H9 (cell line): ENCODE results near the gene MMP10. TPM values are rescaled to one million over a fixed set of nuclear protein-coding genes. Genes with fewer than 3 reads are reported as not detected.

ENCODE experiments used
- DNase-seq: peaks from one replicate; pipeline ENCODE4 v3.0.0-alpha.2; 2017
- H2AFZ ChIP-seq: one replicate; pipeline ENCODE4 v1.6.1; 2013; ENCODE audit warnings: mild to moderate bottlenecking, low read length, control low read depth, moderate library complexity
- H2AK5ac ChIP-seq: 2 replicates; pipeline ENCODE4 v1.6.1; 2013; ENCODE audit warnings: low read length, control low read depth, mixed read lengths; ENCODE audit not compliant: insufficient read length
- H2BK120ac ChIP-seq: one replicate; pipeline ENCODE4 v1.6.1; 2013; ENCODE audit warnings: low read depth, mild to moderate bottlenecking, low read length, control low read depth, inconsistent platforms; ENCODE audit not compliant: poor library complexity, severe bottlenecking
- H2BK12ac ChIP-seq: 2 replicates; pipeline ENCODE4 v1.6.1; 2013; ENCODE audit warnings: low read length, control low read depth, mixed read lengths, low read depth; ENCODE audit not compliant: insufficient read length
- H2BK15ac ChIP-seq: 2 replicates; pipeline ENCODE4 v1.6.1; 2013; ENCODE audit warnings: low read depth, low read length, control low read depth
- H2BK20ac ChIP-seq: one replicate; pipeline ENCODE4 v1.6.1; 2013; ENCODE audit warnings: low read depth, mild to moderate bottlenecking, low read length, control low read depth, inconsistent platforms; ENCODE audit not compliant: poor library complexity, severe bottlenecking
- H2BK5ac ChIP-seq: 2 replicates; pipeline ENCODE4 v1.6.1; 2013; ENCODE audit warnings: low read length, control low read depth, mixed read lengths; ENCODE audit not compliant: insufficient read length
- H3K14ac ChIP-seq: 2 replicates; pipeline ENCODE4 v1.6.1; 2013; ENCODE audit warnings: low read length, control low read depth; ENCODE audit not compliant: insufficient read depth
- H3K18ac ChIP-seq: 2 replicates; pipeline ENCODE4 v1.6.1; 2013; ENCODE audit warnings: low read depth, mild to moderate bottlenecking, mixed read lengths, low read length, control low read depth; ENCODE audit not compliant: insufficient read length
- H3K23ac ChIP-seq: 2 replicates; pipeline ENCODE4 v1.6.1; 2013; ENCODE audit warnings: low read length, control low read depth, mixed read lengths, low read depth; ENCODE audit not compliant: insufficient read length
- H3K23me2 ChIP-seq: 2 replicates; pipeline ENCODE4 v1.6.1; 2013; ENCODE audit warnings: low read depth, mild to moderate bottlenecking, mixed read lengths, low read length, control low read depth; ENCODE audit not compliant: insufficient read length, poor library complexity, severe bottlenecking
- H3K27ac ChIP-seq: 2 replicates; pipeline ENCODE4 v1.5.1; 2013; ENCODE audit warnings: low read length, control low read depth, mixed read lengths, low read depth; ENCODE audit not compliant: insufficient read length
- H3K27me3 ChIP-seq: 2 replicates; pipeline ENCODE4 v1.6.1; 2013; ENCODE audit warnings: low read length, control low read depth, inconsistent platforms; ENCODE audit not compliant: insufficient read depth
- H3K4ac ChIP-seq: 2 replicates; pipeline ENCODE4 v1.6.1; 2013; ENCODE audit warnings: low read depth, mild to moderate bottlenecking, control low read depth, inconsistent platforms, low read length, moderate library complexity
- H3K4me1 ChIP-seq: 2 replicates; pipeline ENCODE4 v1.6.1; 2013; ENCODE audit warnings: low read length, control low read depth, inconsistent platforms; ENCODE audit not compliant: insufficient read depth
- H3K4me2 ChIP-seq: 2 replicates; pipeline ENCODE4 v1.6.1; 2013; ENCODE audit warnings: low read length, control low read depth, mixed read lengths; ENCODE audit not compliant: insufficient read length, insufficient read depth
- H3K56ac ChIP-seq: 2 replicates; pipeline ENCODE4 v1.6.1; 2013; ENCODE audit warnings: low read depth, mild to moderate bottlenecking, mixed read lengths, low read length, control low read depth; ENCODE audit not compliant: insufficient read length
- H3K79me1 ChIP-seq: 2 replicates; pipeline ENCODE4 v1.6.1; 2013; ENCODE audit warnings: low read depth, mild to moderate bottlenecking, moderate library complexity, low read length, control low read depth, inconsistent platforms; ENCODE audit not compliant: insufficient read depth, poor library complexity, severe bottlenecking
- H3K79me2 ChIP-seq: 2 replicates; pipeline ENCODE4 v1.6.1; 2013; ENCODE audit warnings: low read length, control low read depth, inconsistent platforms; ENCODE audit not compliant: insufficient read depth
- H3K9ac ChIP-seq: 2 replicates; pipeline ENCODE4 v1.6.1; 2013; ENCODE audit warnings: low read length, control low read depth, mixed read lengths; ENCODE audit not compliant: insufficient read length; ENCODE audit errors: extremely low read depth
- H3K9me3 ChIP-seq: one replicate; pipeline ENCODE4 v1.6.1; 2013; ENCODE audit warnings: low read depth, low read length, inconsistent platforms; ENCODE audit not compliant: control insufficient read depth
- H3T11ph ChIP-seq: one replicate; pipeline ENCODE4 v1.6.1; 2013; ENCODE audit warnings: mild to moderate bottlenecking, low read length, control low read depth, inconsistent platforms
- H4K20me1 ChIP-seq: one replicate; pipeline ENCODE4 v1.6.1; 2013; ENCODE audit not compliant: control insufficient read depth, insufficient read length, insufficient read depth
- H4K5ac ChIP-seq: 2 replicates; pipeline ENCODE4 v1.6.1; 2013; ENCODE audit warnings: low read depth, mild to moderate bottlenecking, mixed read lengths, low read length, control low read depth; ENCODE audit not compliant: insufficient read length
- H4K8ac ChIP-seq: replicated peaks from 2 replicates; pipeline ENCODE4 v1.6.1; 2013; ENCODE audit warnings: low read length, control low read depth, mixed read lengths, low read depth; ENCODE audit not compliant: insufficient read length
- H4K91ac ChIP-seq: 2 replicates; pipeline ENCODE4 v1.6.1; 2013; ENCODE audit warnings: low read depth, mild to moderate bottlenecking, moderate library complexity, mixed read lengths, low read length, control low read depth; ENCODE audit not compliant: insufficient read length
- H3K27ac Mint-ChIP-seq, 3 experiments: 2 replicates in 2 of 3; 3 replicates in 1 of 3; pipeline ENCODE4 v1.8.0; 2020 to 2021; ENCODE audit warnings: mixed read lengths in 3 of 3, mild to moderate bottlenecking in 1 of 3, moderate library complexity in 1 of 3
- H3K27me3 Mint-ChIP-seq: 2 replicates; pipeline ENCODE4 v1.8.0; 2021; ENCODE audit warnings: low read depth, mild to moderate bottlenecking, moderate library complexity, mixed read lengths
- H3K36me3 Mint-ChIP-seq, 3 experiments: 2 replicates in 2 of 3; 3 replicates in 1 of 3; pipeline ENCODE4 v1.8.0; 2020 to 2021; ENCODE audit warnings: low read depth in 3 of 3, mixed read lengths in 3 of 3; ENCODE audit not compliant: insufficient read depth in 1 of 3
- H3K4me1 Mint-ChIP-seq, 2 experiments: 2 replicates each; pipeline ENCODE4 v1.8.0; 2020; ENCODE audit warnings: mixed read lengths in 2 of 2
- H3K4me3 Mint-ChIP-seq, 2 experiments: 2 replicates in 1 of 2; 3 replicates in 1 of 2; pipeline ENCODE4 v1.8.0; 2020 to 2021; ENCODE audit warnings: mild to moderate bottlenecking in 2 of 2, mixed read lengths in 2 of 2, moderate library complexity in 1 of 2
- H3K9me3 Mint-ChIP-seq, 2 experiments: 2 replicates in 1 of 2; 3 replicates in 1 of 2; pipeline ENCODE4 v1.8.0; 2020; ENCODE audit warnings: mild to moderate bottlenecking in 2 of 2, mixed read lengths in 2 of 2, moderate library complexity in 1 of 2
- WGBS: extraction: QIAGEN DNeasy Blood & Tissue Kit; methylation state at CpG from one replicate; pipeline ENCODE4 v1.1.7; 2013; ENCODE audit warnings: missing lambda C conversion rate, low lambda C conversion rate, mixed read lengths; ENCODE audit not compliant: insufficient read length; ENCODE audit errors: extremely low coverage; 5-methylcytosine and 5-hydroxymethylcytosine counted together
- total RNA-seq: library from RNA; stranded (reverse); gene quantifications from 2 replicates; pipeline ENCODE4 v1.2.1, GENCODE V29; 2021
- TF ChIP-seq, protein P1 (sequence below): fragments of 200-600 bp; sonication (generic); conservative IDR thresholded peaks from 3 replicates; pipeline ENCODE4 v1.8.0; 2021; ENCODE audit warnings: antibody characterized with exemption, mild to moderate bottlenecking

The MMP10 gene
- total RNA-seq, 1 experiment from 2014 or later: not detected

DNA sequence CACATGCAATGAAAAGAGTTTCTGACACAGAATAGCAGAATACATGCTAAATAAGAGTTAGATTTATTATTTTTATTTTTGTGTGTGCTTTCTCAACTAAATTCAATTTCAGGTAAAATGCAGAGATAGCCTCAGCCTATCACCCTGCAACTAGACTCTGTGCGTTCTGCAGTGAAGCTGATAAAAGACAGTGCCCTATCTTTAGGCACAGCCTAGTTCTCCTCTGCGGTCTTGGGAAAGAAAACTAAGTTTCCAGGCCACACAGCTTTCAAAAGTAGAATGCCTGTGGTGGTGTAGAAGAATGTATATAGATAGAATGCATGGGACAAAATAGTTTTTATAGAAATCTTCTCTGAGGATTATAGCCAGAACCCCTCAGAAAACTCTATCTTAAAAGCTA is 29.5 kb upstream of the MMP10 start:
- no peak overlapping the region for H3K4me3 Mint-ChIP-seq
- H3K4me1 Mint-ChIP-seq: peaks cover 11 to 20% of the 10 kb centered on the region in 2 experiments
- H3K36me3 Mint-ChIP-seq: no peaks in the 10 kb centered on the region
- Histone ChIP-seq H2AK5ac (no peak overlapping the region), H3K79me2 (no peaks in the 10 kb centered on the region), H2BK15ac (no peak overlapping the region), H3K23ac (no peak overlapping the region), H2AFZ (no peak overlapping the region), H3K79me1 (no peaks in the 10 kb centered on the region), H2BK20ac (no peak overlapping the region), H3T11ph (no peak overlapping the region), H3K27me3 (no peaks in the 10 kb centered on the region), H4K20me1 (no peaks in the 10 kb centered on the region), H3K14ac (no peak overlapping the region), H3K4ac (no peak overlapping the region), H3K27ac (no peak overlapping the region), H3K4me1 (no peaks in the 10 kb centered on the region), H3K9ac (no peak overlapping the region), H4K8ac (no peak overlapping the region), H4K91ac (no peak overlapping the region), H3K4me2 (no peak overlapping the region), H3K56ac (no peak overlapping the region), H2BK120ac (no peak overlapping the region), H3K23me2 (no peaks in the 10 kb centered on the region), H2BK12ac (no peak overlapping the region), H2BK5ac (no peak overlapping the region), H4K5ac (no peak overlapping the region), H3K18ac (no peak overlapping the region), H3K9me3 (no peaks in the 10 kb centered on the region)
- DNase-seq: no peak
- H3K27ac Mint-ChIP-seq: no peak overlapping the region
- H3K27me3 Mint-ChIP-seq: no peaks in the 10 kb centered on the region; the same call in 1 of the 2 replicates
- WGBS: no CpG with 5 or more reads among the region's 2 CpGs
- TF ChIP-seq, protein P1, sequence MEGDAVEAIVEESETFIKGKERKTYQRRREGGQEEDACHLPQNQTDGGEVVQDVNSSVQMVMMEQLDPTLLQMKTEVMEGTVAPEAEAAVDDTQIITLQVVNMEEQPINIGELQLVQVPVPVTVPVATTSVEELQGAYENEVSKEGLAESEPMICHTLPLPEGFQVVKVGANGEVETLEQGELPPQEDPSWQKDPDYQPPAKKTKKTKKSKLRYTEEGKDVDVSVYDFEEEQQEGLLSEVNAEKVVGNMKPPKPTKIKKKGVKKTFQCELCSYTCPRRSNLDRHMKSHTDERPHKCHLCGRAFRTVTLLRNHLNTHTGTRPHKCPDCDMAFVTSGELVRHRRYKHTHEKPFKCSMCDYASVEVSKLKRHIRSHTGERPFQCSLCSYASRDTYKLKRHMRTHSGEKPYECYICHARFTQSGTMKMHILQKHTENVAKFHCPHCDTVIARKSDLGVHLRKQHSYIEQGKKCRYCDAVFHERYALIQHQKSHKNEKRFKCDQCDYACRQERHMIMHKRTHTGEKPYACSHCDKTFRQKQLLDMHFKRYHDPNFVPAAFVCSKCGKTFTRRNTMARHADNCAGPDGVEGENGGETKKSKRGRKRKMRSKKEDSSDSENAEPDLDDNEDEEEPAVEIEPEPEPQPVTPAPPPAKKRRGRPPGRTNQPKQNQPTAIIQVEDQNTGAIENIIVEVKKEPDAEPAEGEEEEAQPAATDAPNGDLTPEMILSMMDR: no peak
- H3K9me3 Mint-ChIP-seq: no peaks in the 10 kb centered on the region
